GM19240 (cell line): ENCODE measurements around the gene TNFRSF12A.

Experiments
- DNase-seq: peaks from one replicate; pipeline ENCODE4 v3.0.0; 2011; ENCODE audit warnings: low spot score; ENCODE audit not compliant: insufficient read length

Gene TNFRSF12A

GRCh38 chr16:3020247-3020603, at the start of gene TNFRSF12A:
Gene TNFRSF12A, plus strand, starts transcription at chr16:3020368. Its CDS starts 30 bp downstream, at chr16:3020398.
- DNase-seq, result peak; percentile 85

GRCh38 chr16:2970563-2970962, 49.6 kb upstream of the TNFRSF12A start:
- no peak for DNase-seq

- no peak for DNase-seq
Observed at GRCh38 chr16:2971134-2971984, 48.8 kb upstream of the TNFRSF12A start.

- DNase-seq, result no peak
Observed at GRCh38 chr16:2971985-2972784, 48.0 kb upstream of the TNFRSF12A start.

GRCh38 chr16:2973093-2973492, 47.1 kb upstream of the TNFRSF12A start:
- DNase-seq, result no peak

- no peak for DNase-seq
Observed at GRCh38 chr16:2973605-2974318, 46.4 kb upstream of the TNFRSF12A start.

- no peak for DNase-seq
Observed at GRCh38 chr16:2974319-2975056, 45.7 kb upstream of the TNFRSF12A start.

- DNase-seq, result no peak
Observed at GRCh38 chr16:2975161-2975795, 44.9 kb upstream of the TNFRSF12A start.

GRCh38 chr16:2976201-2976600, 44.0 kb upstream of the TNFRSF12A start:
- no peak for DNase-seq

GRCh38 chr16:2976673-2977072, 43.5 kb upstream of the TNFRSF12A start:
- DNase-seq, result no peak

GRCh38 chr16:2977440-2977839, 42.7 kb upstream of the TNFRSF12A start:
- no peak for DNase-seq

- DNase-seq, result no peak
Observed at GRCh38 chr16:2979669-2980226, 40.4 kb upstream of the TNFRSF12A start.

- DNase-seq, result peak; percentile 100
Observed at GRCh38 chr16:2980227-2981176, 39.7 kb upstream of the TNFRSF12A start, which contains the start of gene PKMYT1. Gene PKMYT1, minus strand, starts transcription at chr16:2980446. Its CDS starts 789 bp downstream, at chr16:2979657.

GRCh38 chr16:2981177-2981898, 38.8 kb upstream of the TNFRSF12A start:
- DNase-seq, result no peak

- DNase-seq, result no peak
Observed at GRCh38 chr16:2981899-2982250, 38.3 kb upstream of the TNFRSF12A start.

- no peak for DNase-seq
Observed at GRCh38 chr16:2982402-2982801, 37.8 kb upstream of the TNFRSF12A start.

GRCh38 chr16:2983706-2984136, 36.4 kb upstream of the TNFRSF12A start:
- DNase-seq, result peak; percentile 91

- DNase-seq, result no peak
Observed at GRCh38 chr16:2985462-2985861, 34.7 kb upstream of the TNFRSF12A start.
